SK-N-SH treated with all-trans-retinoic acid at 6 μM for 48 hours (cell line): Measurements from ENCODE around the gene LRMDA.

ENCODE experiments used
- ATAC-seq: fragments of 200-7000 bp; cut with Tn5 transposase; 3 replicates; pipeline ENCODE4 v1.9.1; 2020; ENCODE audit warnings: mild to moderate bottlenecking, moderate library complexity
- ARNTL ChIP-seq: fragments of 450-650 bp; formaldehyde crosslinking; IDR thresholded peaks from 2 replicates; pipeline ENCODE4 v1.5.0; 2020; ENCODE audit warnings: low read depth, mild to moderate bottlenecking, moderate library complexity, borderline replicate concordance
- BACH2 ChIP-seq: fragments of 250-450 bp; sonication (Bioruptor Pico); IDR thresholded peaks from 2 replicates; pipeline ENCODE4 v1.9.0; 2021; ENCODE audit warnings: mild to moderate bottlenecking, borderline replicate concordance
- CREB5 ChIP-seq: fragments of 250-450 bp; sonication (Bioruptor Pico); IDR thresholded peaks from 2 replicates; pipeline ENCODE4 v1.5.1; 2020; ENCODE audit warnings: low read depth, mild to moderate bottlenecking, moderate library complexity
- CSDC2 ChIP-seq: fragments of 250-450 bp; sonication (Bioruptor Pico); IDR thresholded peaks from 2 replicates; pipeline ENCODE4 v1.5.0; 2020; ENCODE audit warnings: mild to moderate bottlenecking, moderate library complexity
- CSRNP3 ChIP-seq: fragments of 250-450 bp; sonication (Bioruptor Pico); IDR thresholded peaks from 2 replicates; pipeline ENCODE4 v1.5.1; 2021; ENCODE audit warnings: mild to moderate bottlenecking, moderate library complexity
- ESRRG ChIP-seq: fragments of 250-450 bp; sonication (Bioruptor Pico); IDR thresholded peaks from 2 replicates; pipeline ENCODE4 v1.6.1; 2021; ENCODE audit warnings: mild to moderate bottlenecking
- GLIS3 ChIP-seq: fragments of 250-450 bp; sonication (Bioruptor Pico); IDR thresholded peaks from 2 replicates; pipeline ENCODE4 v1.5.0; 2020; ENCODE audit warnings: mild to moderate bottlenecking, moderate library complexity
- OSR1 ChIP-seq: fragments of 250-450 bp; sonication (Bioruptor Pico); IDR thresholded peaks from 2 replicates; pipeline ENCODE4 v1.8.0; 2022; ENCODE audit warnings: moderate library complexity, mild to moderate bottlenecking, inconsistent platforms
- PATZ1 ChIP-seq: fragments of 250-450 bp; sonication (Bioruptor Pico); IDR thresholded peaks from 2 replicates; pipeline ENCODE4 v1.8.0; 2020; ENCODE audit warnings: mild to moderate bottlenecking, moderate library complexity, borderline replicate concordance
- POU6F1 ChIP-seq: fragments of 250-450 bp; sonication (Bioruptor Pico); IDR thresholded peaks from 2 replicates; pipeline ENCODE4 v1.8.0; 2021; ENCODE audit warnings: low read depth, mild to moderate bottlenecking, moderate library complexity, borderline replicate concordance
- PPARA ChIP-seq: fragments of 250-450 bp; sonication (Bioruptor Pico); IDR thresholded peaks from 2 replicates; pipeline ENCODE4 v1.5.0; 2020; ENCODE audit warnings: mild to moderate bottlenecking, borderline replicate concordance
- RARB ChIP-seq: fragments of 250-450 bp; sonication (Bioruptor Pico); IDR thresholded peaks from 2 replicates; pipeline ENCODE4 v1.8.0; 2021; ENCODE audit warnings: mild to moderate bottlenecking, moderate library complexity
- SNAI2 ChIP-seq: fragments of 250-450 bp; sonication (Bioruptor Pico); IDR thresholded peaks from 2 replicates; pipeline ENCODE4 v1.5.0; 2020; ENCODE audit warnings: mild to moderate bottlenecking, moderate library complexity
- TCF4 ChIP-seq: fragments of 250-450 bp; sonication (Bioruptor Pico); IDR thresholded peaks from 2 replicates; pipeline ENCODE4 v1.8.0; 2021; ENCODE audit warnings: mild to moderate bottlenecking, moderate library complexity, borderline replicate concordance
- TOX ChIP-seq: fragments of 250-450 bp; sonication (Bioruptor Pico); IDR thresholded peaks from 2 replicates; pipeline ENCODE4 v1.8.0; 2021; ENCODE audit warnings: mild to moderate bottlenecking, moderate library complexity, borderline replicate concordance
- TSHZ2 ChIP-seq: fragments of 250-450 bp; sonication (Bioruptor Pico); IDR thresholded peaks from 2 replicates; pipeline ENCODE4 v1.5.0; 2020; ENCODE audit warnings: mild to moderate bottlenecking, moderate library complexity
- ZC3H10 ChIP-seq: fragments of 250-450 bp; sonication (Bioruptor Pico); IDR thresholded peaks from 2 replicates; pipeline ENCODE4 v1.5.1; 2021; ENCODE audit warnings: mild to moderate bottlenecking, moderate library complexity
- ZFP3 ChIP-seq: fragments of 250-450 bp; sonication (Bioruptor Pico); IDR thresholded peaks from 2 replicates; pipeline ENCODE4 v1.5.0; 2020; ENCODE audit warnings: mild to moderate bottlenecking, moderate library complexity
- ZFP30 ChIP-seq: fragments of 450-650 bp; formaldehyde crosslinking; IDR thresholded peaks from 2 replicates; pipeline ENCODE4 v1.5.0; 2022; ENCODE audit warnings: mild to moderate bottlenecking, moderate library complexity
- ZNF70 ChIP-seq: fragments of 450-650 bp; formaldehyde crosslinking; IDR thresholded peaks from 2 replicates; pipeline ENCODE4 v1.5.0; 2020; ENCODE audit warnings: mild to moderate bottlenecking, moderate library complexity
- ZNF8 ChIP-seq: fragments of 450-650 bp; formaldehyde crosslinking; IDR thresholded peaks from 2 replicates; pipeline ENCODE4 v1.5.0; 2020; ENCODE audit warnings: mild to moderate bottlenecking, moderate library complexity

LRMDA gene

GRCh38 chr10:76127984-76128589, 696.7 kb downstream of the LRMDA start (continued):
- TF ChIP-seq BACH2 (no peak), ZFP3 (CRISPR knock-in tag) (no peak)
- TF ChIP-seq, all 23 proteins: peak for 0

GRCh38 chr10:76129213-76129612, 697.8 kb downstream of the LRMDA start:
- no peak for ATAC-seq
- TF ChIP-seq GLIS3 (CRISPR knock-in tag) (no peak), ZNF70 (CRISPR knock-in tag) (no peak), ESRRG (no peak), CSDC2 (CRISPR knock-in tag) (no peak), CREB5 (CRISPR knock-in tag) (no peak), ZNF8 (CRISPR knock-in tag) (no peak), POU6F1 (CRISPR knock-in tag) (no peak), ZFP3 (CRISPR knock-in tag) (no peak), ZFP30 (CRISPR knock-in tag) (no peak), ARNTL (CRISPR knock-in tag) (no peak), BACH2 (no peak), ZC3H10 (CRISPR knock-in tag) (no peak), TOX (CRISPR knock-in tag) (no peak), TCF4 (no peak), TSHZ2 (no peak), SNAI2 (CRISPR knock-in tag) (no peak), PPARA (CRISPR knock-in tag) (no peak), PATZ1 (no peak), CSRNP3 (CRISPR knock-in tag) (no peak), RARB (CRISPR knock-in tag) (no peak)
- TF ChIP-seq, all 23 proteins: peak for 0

GRCh38 chr10:76130892-76131291, 699.5 kb downstream of the LRMDA start:
- no peak for ATAC-seq
- TF ChIP-seq POU6F1 (CRISPR knock-in tag) = no peak
- no peak for TF ChIP-seq CSRNP3 (CRISPR knock-in tag)
- no peak for TF ChIP-seq OSR1 (CRISPR knock-in tag)
- TF ChIP-seq PPARA (CRISPR knock-in tag) = no peak
- no peak for TF ChIP-seq TSHZ2
- TF ChIP-seq TOX (CRISPR knock-in tag) = no peak
- no peak for TF ChIP-seq CSDC2 (CRISPR knock-in tag)
- TF ChIP-seq SNAI2 (CRISPR knock-in tag) = no peak
- TF ChIP-seq ZFP30 (CRISPR knock-in tag) = no peak
- TF ChIP-seq ZC3H10 (CRISPR knock-in tag) = no peak
- TF ChIP-seq, all 23 proteins: peak for 0
